Transverse colon (tissue), 4 donors: ENCODE measurements around the gene TIMM10B.

Experiments used
- POLR2A ChIP-seq: fragments of 450-650 bp; IDR thresholded peaks from one replicate; pipeline ENCODE4 v1.6.1; 2016; ENCODE audit warnings: antibody characterized with exemption, mild to moderate bottlenecking, moderate library complexity
- POLR2AphosphoS5 ChIP-seq, 3 donors: sonication (generic); formaldehyde crosslinking; IDR thresholded peaks; one replicate each; pipeline ENCODE4 v1.6.1; 2016; ENCODE audit warnings: antibody characterized with exemption in 3 of 3
- TF ChIP-seq, protein P1 (sequence below), 5 experiments: fragments of 200-600 bp in 3 of 5; fragments of 450-650 bp in 2 of 5; sonication (generic) in 3 of 5; IDR thresholded peaks; 1 replicate in 2 of 5; 2 replicates in 3 of 5; pipeline ENCODE4 v1.5.1; 2016 to 2017; ENCODE audit warnings: antibody characterized with exemption in 5 of 5, inconsistent platforms in 3 of 5, mild to moderate bottlenecking in 2 of 5, moderate library complexity in 1 of 5

DNA sequence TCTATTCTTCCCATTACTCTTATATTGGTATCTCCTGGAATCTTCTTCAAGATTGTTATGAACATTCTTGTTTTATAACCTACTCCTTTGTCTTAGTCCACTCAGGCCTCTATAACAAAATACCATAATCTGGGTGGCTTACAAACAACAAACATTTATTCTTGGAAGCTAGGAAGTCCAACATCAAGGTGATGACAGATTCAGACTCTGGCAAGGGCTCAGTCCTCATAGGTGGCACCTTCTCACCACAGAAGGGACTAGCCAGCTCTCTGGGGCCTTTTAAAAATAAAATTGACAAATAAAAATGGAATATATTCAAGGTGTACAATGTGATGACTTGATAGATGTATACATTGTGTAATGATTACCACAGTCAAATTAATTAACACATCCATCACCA, 35.6 kb downstream of the TIMM10B start:
- no peak for TF ChIP-seq POLR2AphosphoS5 (IDR thresholded peaks at IDR 0.05)
- TF ChIP-seq, protein P1, sequence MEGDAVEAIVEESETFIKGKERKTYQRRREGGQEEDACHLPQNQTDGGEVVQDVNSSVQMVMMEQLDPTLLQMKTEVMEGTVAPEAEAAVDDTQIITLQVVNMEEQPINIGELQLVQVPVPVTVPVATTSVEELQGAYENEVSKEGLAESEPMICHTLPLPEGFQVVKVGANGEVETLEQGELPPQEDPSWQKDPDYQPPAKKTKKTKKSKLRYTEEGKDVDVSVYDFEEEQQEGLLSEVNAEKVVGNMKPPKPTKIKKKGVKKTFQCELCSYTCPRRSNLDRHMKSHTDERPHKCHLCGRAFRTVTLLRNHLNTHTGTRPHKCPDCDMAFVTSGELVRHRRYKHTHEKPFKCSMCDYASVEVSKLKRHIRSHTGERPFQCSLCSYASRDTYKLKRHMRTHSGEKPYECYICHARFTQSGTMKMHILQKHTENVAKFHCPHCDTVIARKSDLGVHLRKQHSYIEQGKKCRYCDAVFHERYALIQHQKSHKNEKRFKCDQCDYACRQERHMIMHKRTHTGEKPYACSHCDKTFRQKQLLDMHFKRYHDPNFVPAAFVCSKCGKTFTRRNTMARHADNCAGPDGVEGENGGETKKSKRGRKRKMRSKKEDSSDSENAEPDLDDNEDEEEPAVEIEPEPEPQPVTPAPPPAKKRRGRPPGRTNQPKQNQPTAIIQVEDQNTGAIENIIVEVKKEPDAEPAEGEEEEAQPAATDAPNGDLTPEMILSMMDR (IDR thresholded peaks at IDR 0.05): no peak
- no peak for TF ChIP-seq POLR2A
